ENCODE measurements around the gene HIRA. TPM values are rescaled to one million over a fixed set of nuclear protein-coding genes. Genes with fewer than 3 reads are reported as not detected.
"Not testable (repeated sequence)": the region's sequence is repeated elsewhere in the genome, so short reads cannot be mapped to it uniquely, and the experiment has no call there.

HIRA gene
- total RNA-seq, 1 donor from 2014 or later: 18.2 TPM

DNA sequence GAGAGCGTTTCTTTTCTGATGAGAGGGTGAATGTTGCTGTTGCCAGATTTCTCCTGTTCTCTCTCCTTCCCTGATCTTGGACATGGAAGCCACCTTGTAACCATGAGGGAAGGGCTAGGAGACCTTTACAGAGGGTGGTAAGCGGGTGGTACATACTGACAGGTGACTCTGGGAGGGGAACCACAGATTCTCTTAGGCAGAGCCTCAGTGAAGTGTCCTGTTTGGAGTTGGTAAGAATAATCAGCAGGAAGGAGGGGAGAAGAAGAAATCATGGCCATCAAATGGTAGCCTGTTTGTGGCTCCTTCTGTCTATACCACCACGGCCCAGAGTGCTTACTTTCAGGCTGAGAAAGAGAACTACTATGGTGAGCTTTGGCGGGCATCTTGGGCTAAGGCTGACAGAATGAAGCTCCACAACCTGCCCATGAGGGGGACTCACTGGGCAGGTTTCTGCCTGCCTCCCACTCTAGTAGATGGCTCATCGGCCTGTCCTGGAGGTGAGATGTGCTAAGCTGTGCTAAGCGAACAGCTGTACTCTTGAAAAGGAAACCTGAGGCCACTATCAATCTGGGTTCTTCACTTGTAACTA is 84.8 kb downstream of the HIRA start:
- intact Hi-C loops (cut with micrococcal nuclease): no loop called here
- ATAC-seq (no peak), DNase-seq (no peak)

DNA sequence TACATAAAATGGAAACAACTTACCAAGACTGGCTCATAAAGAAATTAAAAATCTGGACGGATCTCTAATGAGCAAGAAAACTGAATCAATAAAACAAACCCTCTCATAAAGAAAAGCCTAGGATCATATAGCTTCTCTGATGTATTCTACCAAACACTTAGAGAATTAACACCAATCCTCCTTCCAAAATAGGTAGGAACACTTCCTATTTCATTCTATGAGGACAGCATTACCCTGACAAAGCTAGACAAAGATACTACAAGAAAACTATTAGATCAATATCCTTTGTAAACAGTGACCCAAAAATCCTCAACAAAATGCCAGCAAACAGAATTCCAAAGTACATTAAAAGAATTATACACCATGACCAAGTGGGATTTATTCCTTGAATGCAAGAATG is 87.1 kb downstream of the HIRA start:
- no peak for DNase-seq
- intact Hi-C loops (cut with micrococcal nuclease): no loop called here
- ATAC-seq: no peak

- no peak for ATAC-seq
- no peak for DNase-seq
- intact Hi-C loops (cut with micrococcal nuclease): no loop called here
These were observed 88.1 kb downstream of the HIRA start for GRCh38 chr22:19343470-19343869.

DNA sequence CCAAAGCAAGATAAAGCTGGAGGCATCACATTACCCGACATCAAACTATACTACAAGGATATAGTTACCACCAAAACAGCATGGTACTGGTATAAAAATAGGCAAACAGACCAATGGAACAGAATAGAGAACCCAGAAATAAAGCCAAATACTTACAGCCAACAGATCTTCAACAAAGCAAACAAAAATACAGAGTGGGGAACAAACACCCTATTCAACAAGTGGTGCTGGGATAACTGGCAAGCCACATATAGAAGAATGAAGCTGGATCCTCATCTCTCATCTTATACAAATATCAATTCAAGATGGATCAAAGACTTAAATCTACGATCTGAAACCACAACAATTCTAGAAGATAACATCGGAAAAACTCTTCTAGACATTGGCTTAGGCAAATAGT is 90.0 kb downstream of the HIRA start:
- ATAC-seq (no peak), DNase-seq (no peak)
- intact Hi-C loops (cut with micrococcal nuclease): no loop called here

GRCh38 chr22:19337137-19337536 is 94.4 kb downstream of the HIRA start:
- DNase-seq (no peak), ATAC-seq (no peak)
- intact Hi-C loops (cut with micrococcal nuclease): no loop called here

GRCh38 chr22:19336133-19337075 is 95.1 kb downstream of the HIRA start:
- intact Hi-C loops (cut with micrococcal nuclease): no loop called here

GRCh38 chr22:19331975-19332374 is 99.6 kb downstream of the HIRA start:
- DNase-seq: no peak
- no peak for ATAC-seq
- intact Hi-C loops (cut with micrococcal nuclease): no loop called here

More at GRCh38 chr22:19336133-19337075, 95.1 kb downstream of the HIRA start:
- ATAC-seq: no peak
- DNase-seq: no peak

DNA sequence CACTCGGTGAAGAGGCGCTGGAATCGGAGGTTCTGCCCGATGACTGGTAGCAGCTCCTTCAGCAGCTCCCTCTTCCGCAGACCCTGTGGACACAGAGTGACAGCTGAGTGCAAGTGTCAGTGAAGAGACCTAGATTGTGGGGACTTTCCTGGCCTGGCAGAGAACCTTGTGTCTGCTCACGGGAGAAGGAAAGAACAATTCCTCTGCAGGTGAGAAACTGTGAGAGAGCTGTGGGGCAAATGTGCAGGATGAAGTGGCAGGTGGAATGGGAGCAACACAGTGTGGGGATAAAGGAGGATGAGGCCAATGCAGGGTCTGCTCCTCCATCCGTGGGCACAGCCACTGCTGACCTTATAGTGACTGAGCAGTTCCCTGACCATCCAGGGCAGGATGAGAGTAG is 100.1 kb downstream of the HIRA start:
- ATAC-seq: no peak
- DNase-seq: no peak
- intact Hi-C loops (cut with micrococcal nuclease): no loop called here

GRCh38 chr22:19330865-19331418 is 100.6 kb downstream of the HIRA start:
- DNase-seq (no peak), ATAC-seq (no peak)
- intact Hi-C loops (cut with micrococcal nuclease): no loop called here

DNA sequence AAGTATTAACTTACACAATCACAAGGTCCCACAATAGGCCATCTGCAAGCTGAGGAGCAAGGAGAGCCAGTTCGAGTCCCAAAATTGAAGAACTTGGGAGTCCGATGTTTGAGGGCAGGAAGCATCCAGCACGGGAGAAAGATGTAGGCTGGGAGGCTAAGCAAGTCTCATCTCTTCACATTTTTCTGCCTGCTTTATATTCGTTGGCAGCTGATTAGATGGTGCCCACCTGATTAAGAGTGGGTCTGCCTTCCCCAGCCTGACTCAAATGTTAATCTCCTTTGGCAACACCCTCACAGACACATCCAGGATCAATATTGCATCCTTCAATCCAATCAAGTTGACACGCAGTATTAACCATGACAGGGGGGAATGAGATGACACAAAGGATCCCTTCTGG is 101.3 kb downstream of the HIRA start:
- ATAC-seq; intact Hi-C loops (cut with micrococcal nuclease); DNase-seq: not testable (repeated sequence)

- no peak for ATAC-seq
- DNase-seq: no peak
- intact Hi-C loops (cut with micrococcal nuclease): no loop called here
These were observed 102.1 kb downstream of the HIRA start for GRCh38 chr22:19329454-19329853.

GRCh38 chr22:19325296-19325948 is 106.1 kb downstream of the HIRA start:
- intact Hi-C loops (cut with micrococcal nuclease): no loop called here
- no peak for ATAC-seq
- DNase-seq: no peak

- DNase-seq; ATAC-seq; intact Hi-C loops (cut with micrococcal nuclease): not testable (repeated sequence)
These were observed 108.1 kb downstream of the HIRA start for GRCh38 chr22:19323420-19323819.

GRCh38 chr22:19321757-19322156 is 109.8 kb downstream of the HIRA start:
- intact Hi-C loops (cut with micrococcal nuclease): no loop called here
- DNase-seq (no peak), ATAC-seq (no peak)

DNA sequence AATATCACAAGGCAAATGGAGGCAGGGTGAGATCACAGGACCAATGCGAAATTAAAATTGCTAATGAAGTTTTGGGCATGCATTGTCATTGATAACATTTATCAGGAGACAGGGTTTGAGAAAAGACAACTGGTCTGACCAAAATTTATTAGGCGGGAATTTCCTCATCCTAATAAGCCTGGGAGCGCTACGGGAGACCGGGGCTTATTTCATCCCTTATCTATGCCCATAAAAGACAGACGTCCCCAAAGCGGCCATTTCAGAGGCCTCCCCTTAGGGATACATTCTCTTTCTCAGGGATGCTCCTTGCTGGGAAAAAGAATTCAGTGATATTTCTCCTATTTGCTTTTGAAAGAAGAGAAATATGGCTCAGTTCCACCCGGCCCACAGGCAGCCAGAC is 111.4 kb downstream of the HIRA start:
- intact Hi-C loops (cut with micrococcal nuclease); DNase-seq; ATAC-seq: not testable (repeated sequence)

DNA sequence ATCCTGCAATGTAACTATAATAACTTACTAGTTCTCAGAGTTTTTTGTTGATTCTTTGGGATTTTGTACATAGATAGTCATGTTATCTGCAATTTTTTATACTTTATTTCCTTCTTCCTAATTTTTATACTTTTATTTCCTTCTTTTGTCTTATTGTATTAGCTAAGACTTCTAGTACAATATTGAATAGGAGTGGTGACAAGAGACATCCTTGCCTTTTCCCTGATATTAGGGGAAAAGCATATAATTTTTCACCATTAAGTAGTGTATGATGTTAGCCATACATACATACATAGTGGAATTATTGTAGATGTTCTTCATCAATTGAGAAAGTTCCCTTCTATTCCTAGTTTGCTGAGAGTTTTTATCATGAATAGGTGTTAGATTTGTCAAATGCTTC is 112.3 kb downstream of the HIRA start:
- DNase-seq (no peak), ATAC-seq (no peak)
- intact Hi-C loops (cut with micrococcal nuclease): no loop called here

DNA sequence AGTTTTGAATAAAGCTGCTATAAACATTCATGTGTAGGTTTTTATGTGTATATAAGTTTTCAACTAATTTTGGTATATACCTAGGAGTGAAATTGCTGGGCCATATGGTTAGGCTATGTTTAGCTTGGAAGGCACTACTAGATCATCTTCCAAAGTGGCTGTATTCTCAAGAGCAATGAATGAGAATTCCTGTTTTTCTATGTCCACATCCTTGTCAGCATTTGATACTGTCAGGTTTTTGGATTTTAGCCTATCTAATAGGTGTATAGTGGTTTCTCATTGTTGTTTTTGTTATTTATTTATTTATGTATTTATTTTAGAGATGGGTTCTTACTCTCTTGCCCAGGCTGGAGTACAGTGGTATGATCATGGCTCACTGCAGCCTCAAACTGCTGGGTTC is 113.7 kb downstream of the HIRA start:
- DNase-seq: no peak
- intact Hi-C loops (cut with micrococcal nuclease): no loop called here
- no peak for ATAC-seq

DNA sequence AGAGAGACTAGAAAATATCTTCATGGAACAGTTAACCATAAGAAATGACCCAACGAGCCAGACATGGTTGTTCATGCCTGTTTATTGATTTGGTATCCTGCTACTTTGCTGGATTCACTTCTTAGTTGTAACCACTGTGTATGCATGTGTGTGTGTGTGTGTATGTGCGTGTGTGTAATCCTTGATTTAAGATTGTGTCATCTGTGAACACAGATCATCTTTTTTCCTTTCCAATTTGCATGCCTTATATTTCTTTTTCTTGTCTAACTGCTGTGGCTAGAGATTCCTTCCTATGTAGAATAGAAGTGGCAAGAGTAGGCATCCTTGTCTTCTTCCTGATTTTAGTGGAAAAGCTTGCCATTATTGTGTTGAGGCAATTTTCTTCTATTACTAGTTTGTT is 123.7 kb downstream of the HIRA start:
- ATAC-seq (no peak), DNase-seq (no peak)
- intact Hi-C loops (cut with micrococcal nuclease): no loop called here

DNA sequence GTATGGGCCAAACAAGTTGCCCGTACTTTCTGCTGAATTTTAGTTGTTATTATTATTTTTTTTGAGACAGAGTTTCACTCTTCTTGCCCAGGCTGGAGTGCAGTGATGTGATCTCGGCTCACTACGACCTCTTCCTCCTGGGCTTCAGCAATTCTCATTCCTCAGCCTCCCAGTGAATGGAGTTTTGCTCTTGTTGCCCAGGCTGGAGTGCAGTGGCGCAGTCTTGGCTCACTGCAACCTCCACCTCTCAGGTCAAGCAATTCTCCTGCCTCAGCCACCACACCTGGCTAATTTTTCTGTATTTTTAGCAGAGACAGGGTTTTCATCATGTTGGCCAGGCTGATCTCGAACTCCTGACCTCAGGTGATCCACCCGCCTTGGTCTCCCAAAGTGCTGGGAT is 125.0 kb downstream of the HIRA start:
- DNase-seq; intact Hi-C loops (cut with micrococcal nuclease); ATAC-seq: not testable (repeated sequence)

DNA sequence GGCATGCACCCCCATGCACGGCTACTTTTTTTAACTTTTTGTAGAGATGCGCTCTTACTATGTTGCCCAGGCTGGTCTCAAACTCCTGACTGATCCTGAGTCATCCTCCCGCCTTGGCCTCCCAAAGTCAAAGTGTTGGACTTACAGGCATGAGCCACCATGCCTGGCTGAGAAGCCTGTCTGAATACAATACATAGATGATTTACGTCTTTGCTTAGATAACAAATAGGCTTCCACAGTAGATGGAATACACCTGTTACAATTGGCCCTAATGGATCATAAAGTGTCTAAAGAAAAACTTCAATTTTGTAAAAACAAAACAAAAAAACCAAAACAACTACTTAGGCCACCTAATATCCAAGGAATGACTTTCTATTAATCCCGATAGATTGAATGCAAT is 127.0 kb downstream of the HIRA start:
- DNase-seq (no peak), ATAC-seq (no peak)
- intact Hi-C loops (cut with micrococcal nuclease): no loop called here

Data from left ventricle myocardium superior (tissue), 1 donor.